SIG-M5 treated with dmso at 0.1 percent for 504 hours (cell line): ENCODE measurements around the gene KCND3.

Source experiments
- DNase-seq: peaks from one replicate; lab custom pipeline; 2025; ENCODE audit not compliant: unreplicated experiment; lab: John Stamatoyannopoulos, UW

The KCND3 gene

GRCh38 chr1:111989531-111990025 is at the start of gene KCND3:
Gene KCND3, minus strand, starts transcription at chr1:111989668.
- peak; percentile 38 for DNase-seq

- DNase-seq, result no peak
Observed at GRCh38 chr1:112034277-112034676, 44.8 kb upstream of the KCND3 start.

- DNase-seq, result no peak
Observed at GRCh38 chr1:112033439-112034120, 44.1 kb upstream of the KCND3 start.

GRCh38 chr1:112030157-112030556 is 40.7 kb upstream of the KCND3 start:
- DNase-seq, result no peak

- no peak for DNase-seq
Observed at GRCh38 chr1:112027696-112028095, 38.2 kb upstream of the KCND3 start.

GRCh38 chr1:112026501-112026900 is 37.0 kb upstream of the KCND3 start:
- no peak for DNase-seq

- no peak for DNase-seq
Observed at GRCh38 chr1:112026016-112026415, 36.5 kb upstream of the KCND3 start.

- DNase-seq, result no peak
Observed at GRCh38 chr1:112021263-112021662, 31.8 kb upstream of the KCND3 start.

- no peak for DNase-seq
Observed at GRCh38 chr1:112017183-112017582, 27.7 kb upstream of the KCND3 start.

GRCh38 chr1:112012823-112013222 is 23.4 kb upstream of the KCND3 start:
- DNase-seq, result no peak

- no peak for DNase-seq
Observed at GRCh38 chr1:112011202-112011601, 21.7 kb upstream of the KCND3 start.

GRCh38 chr1:112007169-112007568 is 17.7 kb upstream of the KCND3 start:
- DNase-seq, result no peak

GRCh38 chr1:112006416-112007025 is 17.1 kb upstream of the KCND3 start:
- no peak for DNase-seq

GRCh38 chr1:112004076-112004475 is 14.6 kb upstream of the KCND3 start:
- DNase-seq, result no peak

GRCh38 chr1:112002514-112002913 is 13.0 kb upstream of the KCND3 start:
- no peak for DNase-seq

GRCh38 chr1:112001436-112001835 is 12.0 kb upstream of the KCND3 start:
- no peak for DNase-seq

- no peak for DNase-seq
Observed at GRCh38 chr1:112000048-112000447, 10.6 kb upstream of the KCND3 start.

GRCh38 chr1:111998332-111998731 is 8.9 kb upstream of the KCND3 start:
- no peak for DNase-seq

- DNase-seq, result no peak
Observed at GRCh38 chr1:111992476-111992875, 3.0 kb upstream of the KCND3 start.

- DNase-seq, result peak; percentile 78
Observed at GRCh38 chr1:111990878-111991718, 1.6 kb upstream of the KCND3 start.

- DNase-seq, result no peak
Observed at GRCh38 chr1:111990026-111990877, 784 bp upstream of the KCND3 start.
